ENCODE data around the gene NCOR1. TPM values are rescaled to one million over a fixed set of nuclear protein-coding genes. Genes with fewer than 3 reads are reported as not detected.

NCOR1 gene
- total RNA-seq, 1 donor, result 139 TPM

DNA sequence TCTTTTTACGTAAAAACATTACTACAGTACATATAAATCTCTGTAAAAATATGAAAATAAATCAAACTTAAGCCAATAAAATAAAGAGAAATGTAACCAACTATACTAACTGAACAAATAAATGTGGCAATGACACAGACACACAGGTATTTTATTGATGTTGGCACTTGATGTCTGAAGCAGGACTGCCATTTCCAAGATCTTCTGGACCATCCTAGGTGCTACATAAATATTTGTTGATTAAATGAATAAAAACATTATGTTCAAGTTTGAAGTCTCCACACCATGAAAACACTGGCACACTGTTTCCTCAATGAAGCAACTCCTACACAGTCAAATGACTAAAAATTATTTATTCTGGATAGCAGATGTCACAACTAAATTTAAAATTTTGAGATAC lies 106.9 kb downstream of the NCOR1 start:
- no peak for DNase-seq (ENCODE audit: low read depth)
- H3K4me3 ChIP-seq (ENCODE audit: low read depth, low read length), result no peak overlapping the region
- TF ChIP-seq CTCF (IDR thresholded peaks at IDR 0.05; ENCODE audit: insufficient read depth, low read length), result no peak

DNA sequence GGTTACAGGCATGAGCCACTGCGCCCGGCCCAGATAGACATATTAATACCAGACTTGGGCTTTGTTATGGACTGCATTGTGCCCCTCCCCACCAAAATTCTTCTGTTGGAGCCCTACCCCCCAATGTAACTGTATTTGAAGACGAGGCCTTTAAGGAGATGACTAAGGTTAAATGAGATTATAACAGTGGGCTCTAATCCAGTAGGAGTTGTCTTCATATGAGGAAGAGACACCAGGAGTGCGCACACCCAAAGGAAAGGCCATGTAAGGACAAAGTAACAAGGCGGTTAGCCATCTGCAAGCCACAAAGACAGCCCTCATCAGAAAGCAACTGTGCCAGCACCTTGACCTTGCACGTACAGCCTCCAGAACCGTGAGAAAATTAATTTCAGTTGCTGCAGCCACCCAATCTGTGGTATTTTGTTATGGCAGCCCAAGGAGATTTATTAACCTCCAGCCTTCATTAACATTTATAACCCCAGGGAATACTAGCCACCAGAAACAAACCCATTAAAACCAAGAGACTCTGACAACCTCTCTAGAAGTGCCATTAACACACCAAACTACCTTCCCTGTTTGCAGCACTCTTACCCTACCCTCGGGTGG lies 108.1 kb downstream of the NCOR1 start:
- no peak for DNase-seq (ENCODE audit: low read depth)
- no peak for TF ChIP-seq CTCF (IDR thresholded peaks at IDR 0.05; ENCODE audit: insufficient read depth, low read length)
- H3K4me3 ChIP-seq (ENCODE audit: low read depth, low read length), result no peak overlapping the region

DNA sequence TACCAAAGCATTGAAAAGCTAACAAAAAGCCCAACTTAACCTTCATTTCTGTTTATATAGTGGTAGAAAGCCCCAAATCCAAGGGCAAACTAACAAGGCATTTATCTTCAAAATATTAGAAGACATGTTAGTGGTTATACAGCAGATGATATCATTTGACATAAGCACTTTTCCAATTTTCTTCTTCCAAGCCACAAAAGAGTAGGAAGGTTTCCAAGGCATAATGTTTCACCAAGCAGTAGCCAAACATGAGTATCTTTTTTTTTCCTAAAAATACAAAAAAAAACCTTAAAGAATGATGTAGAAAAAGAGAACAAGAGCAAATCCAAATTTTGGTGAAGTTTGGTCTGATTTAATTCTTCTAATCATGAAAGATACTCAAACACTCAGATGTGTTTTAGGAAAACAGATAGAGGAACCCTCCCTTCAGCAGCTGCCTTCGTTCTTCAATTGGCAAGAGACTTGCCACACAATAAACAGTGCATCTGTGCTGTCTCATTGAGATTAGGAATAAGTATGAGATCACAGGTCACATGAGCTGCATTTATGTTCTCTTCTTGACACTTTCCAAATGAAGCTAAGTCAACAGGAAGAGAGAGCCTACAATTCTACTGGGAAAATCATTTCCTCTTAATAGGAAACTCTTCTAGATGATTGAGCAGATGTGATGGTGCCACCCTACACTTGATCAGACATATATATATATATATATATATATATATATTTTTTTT lies 109.0 kb downstream of the NCOR1 start:
- TF ChIP-seq CTCF (IDR thresholded peaks at IDR 0.05; ENCODE audit: insufficient read depth, low read length), result no peak
- H3K4me3 ChIP-seq (ENCODE audit: low read depth, low read length), result no peak overlapping the region
- peak; percentile 84 for DNase-seq (ENCODE audit: low read depth)

GRCh38 chr17:16104189-16104588 lies 111.1 kb downstream of the NCOR1 start:
- no peak overlapping the region for H3K4me3 ChIP-seq (ENCODE audit: low read depth, low read length)
- no peak for TF ChIP-seq CTCF (IDR thresholded peaks at IDR 0.05; ENCODE audit: insufficient read depth, low read length)
- DNase-seq (ENCODE audit: low read depth), result no peak

GRCh38 chr17:16101440-16101839 lies 113.9 kb downstream of the NCOR1 start:
- H3K4me3 ChIP-seq (ENCODE audit: low read depth, low read length), result no peak overlapping the region
- no peak for DNase-seq (ENCODE audit: low read depth)
- no peak for TF ChIP-seq CTCF (IDR thresholded peaks at IDR 0.05; ENCODE audit: insufficient read depth, low read length)

DNA sequence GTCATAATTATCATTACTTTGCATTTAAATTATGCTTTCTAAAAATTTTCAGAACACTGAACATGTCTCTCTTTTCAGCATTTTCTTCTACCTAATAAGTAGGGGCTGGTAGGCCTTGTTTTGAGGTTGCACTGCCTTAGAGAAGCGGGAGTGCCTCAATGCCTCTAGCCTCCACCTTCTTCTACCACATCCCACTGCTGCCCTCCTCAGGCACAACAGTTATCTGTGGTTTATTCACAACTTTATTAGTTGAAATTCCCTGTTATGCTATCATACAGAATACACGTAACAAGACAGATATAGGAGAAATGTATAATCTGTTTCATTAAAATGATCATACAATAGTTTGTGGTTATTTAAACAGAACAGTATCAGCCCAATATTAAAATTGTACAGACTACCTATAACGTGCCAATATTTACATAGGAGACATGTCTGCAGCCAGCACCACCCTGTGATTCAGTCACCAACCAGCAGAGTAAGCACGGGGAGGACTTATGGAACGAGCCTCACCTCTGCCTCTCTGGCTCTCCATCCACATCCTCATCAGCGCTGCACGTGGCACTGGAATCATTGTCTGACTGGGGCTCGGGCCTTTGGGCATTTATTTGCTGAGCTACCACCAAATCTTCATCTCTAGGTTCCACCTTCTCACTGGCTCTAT lies 114.5 kb downstream of the NCOR1 start:
- no peak overlapping the region for H3K4me3 ChIP-seq (ENCODE audit: low read depth, low read length)
- DNase-seq (ENCODE audit: low read depth), result peak; percentile 13
- no peak for TF ChIP-seq CTCF (IDR thresholded peaks at IDR 0.05; ENCODE audit: insufficient read depth, low read length)
